HepG2 (cell line): Measurements from ENCODE around the gene ZBTB22. TPM values are rescaled to one million over a fixed set of nuclear protein-coding genes. Genes with fewer than 3 reads are reported as not detected.

ENCODE experiments used
- HOXA3 ChIP-seq: sonication (generic); formaldehyde crosslinking; IDR thresholded peaks from 2 replicates; pipeline ENCODE4 v1.5.0; 2020; ENCODE audit warnings: missing genetic modification reagents
- RAD21 ChIP-seq: fragments of 450-650 bp; formaldehyde crosslinking; IDR thresholded peaks from 2 replicates; pipeline ENCODE4 v1.5.0; 2020; ENCODE audit warnings: mild to moderate bottlenecking
- RBM22 ChIP-seq: fragments of 200-400 bp; formaldehyde crosslinking; optimal IDR thresholded peaks from 2 replicates; pipeline ENCODE3; 2017; ENCODE audit warnings: mild to moderate bottlenecking, low read length, moderate library complexity
- ZC3H4 ChIP-seq: sonication (generic); formaldehyde crosslinking; IDR thresholded peaks from 2 replicates; pipeline ENCODE4 v1.4.0; 2020; ENCODE audit warnings: missing genetic modification reagents, borderline replicate concordance
- ZNF138 ChIP-seq: sonication (generic); formaldehyde crosslinking; IDR thresholded peaks from 2 replicates; pipeline ENCODE4 v1.5.0; 2020; ENCODE audit warnings: mild to moderate bottlenecking, low read depth, missing genetic modification reagents
- polyA plus RNA-seq, 8 experiments: library from polyadenylated mRNA; depleted of rRNA in 3 of 8; stranded (reverse) in 7 of 8; unstranded in 1 of 8; fragments of >200 nt; fragmentation: Illumina TruSeq in 4 of 8; extraction: Trizol in 4 of 8; gene quantifications; 2 replicates each; pipeline versions ENCODE4 v1.2.1 to v1.2.3, GENCODE V29; 2011 to 2016; ENCODE audit warnings: low read depth in 4 of 8, missing spikeins in 1 of 8, mixed read lengths in 1 of 8; ENCODE audit not compliant: insufficient read depth in 1 of 8
- total RNA-seq, 5 experiments: library from RNA; depleted of rRNA; stranded (reverse); fragments of >200 nt; fragmentation: Illumina TruSeq; extraction: Trizol; gene quantifications; 2 replicates each; pipeline ENCODE4 v1.2.3, GENCODE V29; 2016; ENCODE audit warnings: low read depth in 1 of 5
- TF ChIP-seq, protein P1 (sequence below): sonication (generic); formaldehyde crosslinking; IDR thresholded peaks from 2 replicates; pipeline ENCODE4 v1.8.1; 2022; ENCODE audit warnings: low read depth, mild to moderate bottlenecking, missing genetic modification reagents
- TF ChIP-seq, protein P2 (sequence below): sonication (generic); formaldehyde crosslinking; IDR thresholded peaks from 2 replicates; pipeline ENCODE4 v1.5.0; 2020; ENCODE audit warnings: missing genetic modification reagents, mild to moderate bottlenecking, borderline replicate concordance

Gene ZBTB22
- total and polyA plus RNA-seq, 2 of the 13 experiments (the other 11 are each of a cell fraction or from before 2014, with no cell fraction given), result 8.0 to 10.6 TPM

DNA sequence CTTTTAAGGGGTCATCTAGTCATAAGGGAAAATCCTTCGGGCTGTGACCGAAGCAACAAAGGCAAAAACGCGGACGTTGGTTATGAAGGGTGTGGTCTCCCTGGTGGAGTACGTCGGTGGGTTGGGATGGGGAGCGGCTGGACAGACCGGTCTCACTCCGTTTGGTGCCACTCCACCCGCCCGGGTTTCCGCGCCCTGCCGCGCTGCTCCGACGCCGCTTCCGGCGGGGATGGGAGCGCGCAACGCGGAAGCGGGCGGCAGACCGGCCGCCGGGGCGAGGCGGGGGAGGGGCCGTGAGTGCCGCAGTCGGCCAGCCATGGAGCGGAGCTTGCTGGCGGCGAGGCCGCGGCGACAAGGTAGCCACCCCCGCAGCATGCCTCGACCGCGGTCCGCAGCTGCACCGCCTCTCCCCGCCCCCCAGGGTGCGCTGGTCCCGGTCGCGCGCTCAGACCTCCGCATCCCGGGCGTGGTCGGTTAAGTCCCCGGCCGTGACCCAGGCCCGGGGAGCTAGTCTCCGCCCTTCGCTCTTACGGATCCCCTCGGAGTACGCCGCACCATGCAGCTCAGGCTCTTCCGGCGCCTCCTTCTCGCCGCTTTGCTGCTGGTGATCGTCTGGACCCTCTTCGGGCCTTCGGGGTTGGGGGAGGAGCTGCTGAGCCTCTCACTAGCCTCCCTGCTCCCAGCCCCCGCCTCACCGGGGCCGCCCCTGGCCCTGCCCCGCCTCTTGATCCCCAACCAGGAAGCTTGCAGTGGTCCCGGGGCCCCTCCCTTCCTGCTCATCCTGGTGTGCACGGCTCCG is 40.5 kb downstream of the ZBTB22 start, which contains the start of gene B3GALT4 (continued):
- TF ChIP-seq, protein P1, sequence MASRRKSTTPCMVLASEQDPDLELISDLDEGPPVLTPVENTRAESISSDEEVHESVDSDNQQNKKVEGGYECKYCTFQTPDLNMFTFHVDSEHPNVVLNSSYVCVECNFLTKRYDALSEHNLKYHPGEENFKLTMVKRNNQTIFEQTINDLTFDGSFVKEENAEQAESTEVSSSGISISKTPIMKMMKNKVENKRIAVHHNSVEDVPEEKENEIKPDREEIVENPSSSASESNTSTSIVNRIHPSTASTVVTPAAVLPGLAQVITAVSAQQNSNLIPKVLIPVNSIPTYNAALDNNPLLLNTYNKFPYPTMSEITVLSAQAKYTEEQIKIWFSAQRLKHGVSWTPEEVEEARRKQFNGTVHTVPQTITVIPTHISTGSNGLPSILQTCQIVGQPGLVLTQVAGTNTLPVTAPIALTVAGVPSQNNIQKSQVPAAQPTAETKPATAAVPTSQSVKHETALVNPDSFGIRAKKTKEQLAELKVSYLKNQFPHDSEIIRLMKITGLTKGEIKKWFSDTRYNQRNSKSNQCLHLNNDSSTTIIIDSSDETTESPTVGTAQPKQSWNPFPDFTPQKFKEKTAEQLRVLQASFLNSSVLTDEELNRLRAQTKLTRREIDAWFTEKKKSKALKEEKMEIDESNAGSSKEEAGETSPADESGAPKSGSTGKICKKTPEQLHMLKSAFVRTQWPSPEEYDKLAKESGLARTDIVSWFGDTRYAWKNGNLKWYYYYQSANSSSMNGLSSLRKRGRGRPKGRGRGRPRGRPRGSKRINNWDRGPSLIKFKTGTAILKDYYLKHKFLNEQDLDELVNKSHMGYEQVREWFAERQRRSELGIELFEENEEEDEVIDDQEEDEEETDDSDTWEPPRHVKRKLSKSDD (CRISPR knock-in tag), result peak; percentile 94
- TF ChIP-seq RAD21 (CRISPR knock-in tag) (peak; percentile 66), HOXA3 (CRISPR knock-in tag) (peak; percentile 77; the same call in 1 of the 2 replicates), ZNF138 (CRISPR knock-in tag) (0 out of 2 replicates have a peak, but pooled peaks have one; percentile 13), ZC3H4 (CRISPR knock-in tag) (peak; percentile 37; the same call in 1 of the 2 replicates), RBM22 (peak; percentile 93)
- TF ChIP-seq, protein P2, sequence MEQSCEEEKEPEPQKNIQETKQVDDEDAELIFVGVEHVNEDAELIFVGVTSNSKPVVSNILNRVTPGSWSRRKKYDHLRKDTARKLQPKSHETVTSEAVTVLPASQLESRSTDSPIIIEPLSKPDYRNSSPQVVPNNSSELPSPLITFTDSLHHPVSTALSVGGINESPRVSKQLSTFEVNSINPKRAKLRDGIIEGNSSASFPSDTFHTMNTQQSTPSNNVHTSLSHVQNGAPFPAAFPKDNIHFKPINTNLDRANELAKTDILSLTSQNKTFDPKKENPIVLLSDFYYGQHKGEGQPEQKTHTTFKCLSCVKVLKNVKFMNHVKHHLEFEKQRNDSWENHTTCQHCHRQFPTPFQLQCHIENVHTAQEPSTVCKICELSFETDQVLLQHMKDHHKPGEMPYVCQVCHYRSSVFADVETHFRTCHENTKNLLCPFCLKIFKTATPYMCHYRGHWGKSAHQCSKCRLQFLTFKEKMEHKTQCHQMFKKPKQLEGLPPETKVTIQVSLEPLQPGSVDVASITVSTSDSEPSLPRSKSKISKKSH (CRISPR knock-in tag), result 0 out of 2 replicates have a peak, but pooled peaks have one; percentile 9
